Measurements from ENCODE around the gene GALNT2. TPM values are rescaled to one million over a fixed set of nuclear protein-coding genes. Genes with fewer than 3 reads are reported as not detected.

Gene GALNT2
- total RNA-seq, 1 experiment from 2014 or later: 62.2 TPM

DNA sequence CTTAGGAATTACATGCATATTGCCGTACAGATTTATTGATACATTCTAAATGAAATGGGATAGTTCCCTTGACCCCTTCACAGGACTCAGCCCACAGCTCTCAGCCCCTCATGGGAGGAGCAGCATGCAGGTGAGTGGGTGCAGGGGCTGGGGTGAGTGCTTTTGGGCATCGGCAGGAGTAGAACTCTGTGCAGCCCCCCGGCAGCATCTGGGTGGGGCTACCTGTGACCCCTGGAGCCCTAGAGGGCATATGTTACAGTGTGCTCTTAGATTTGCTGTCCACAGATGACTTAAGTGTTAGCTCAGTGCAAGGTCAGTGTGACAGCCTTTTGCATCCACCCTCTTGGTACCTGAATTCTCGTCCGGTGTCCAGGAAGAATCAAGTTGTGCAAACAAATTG, 120.3 kb downstream of the GALNT2 start:
- no peaks in the 10 kb centered on the region for H3K27me3 ChIP-seq (replicated peaks; ENCODE audit: control insufficient read depth, insufficient read depth, low read length)
- Mint-ChIP-seq H3K36me3 (ENCODE audit: insufficient read depth, unreplicated experiment) (peaks cover 6% of the 10 kb centered on the region), H3K4me1 (ENCODE audit: low read depth, unreplicated experiment) (peaks cover 22% of the 10 kb centered on the region), H3K9me3 (ENCODE audit: unreplicated experiment) (no peaks in the 10 kb centered on the region), H3K27ac (ENCODE audit: unreplicated experiment) (no peak overlapping the region), H3K27me3 (ENCODE audit: insufficient read depth, unreplicated experiment) (no peaks in the 10 kb centered on the region), H3K4me3 (ENCODE audit: unreplicated experiment) (no peak overlapping the region)
- H3K4me3 ChIP-seq (ENCODE audit: low read depth, low read length): no peak overlapping the region
- POLR2A ChIA-PET: no interaction called here
- no peaks in the 10 kb centered on the region for H3K9me3 ChIP-seq
- CTCF ChIA-PET: no interaction called here
- H3K36me3 ChIP-seq (ENCODE audit: control insufficient read depth, insufficient read depth, low read length): no peaks in the 10 kb centered on the region
- H3K4me1 ChIP-seq: peaks cover 16% of the 10 kb centered on the region
- intact Hi-C loops (cut with micrococcal nuclease; ENCODE audit: unreplicated experiment): loop anchor here (2.0 kb wide), 1 partner anchor 28 kb away; no protein-coding TSS in a partner anchor
- DNase-seq: no peak
- BruUV-seq (replicated peaks): no TSS peak
- TF ChIP-seq, protein P1, sequence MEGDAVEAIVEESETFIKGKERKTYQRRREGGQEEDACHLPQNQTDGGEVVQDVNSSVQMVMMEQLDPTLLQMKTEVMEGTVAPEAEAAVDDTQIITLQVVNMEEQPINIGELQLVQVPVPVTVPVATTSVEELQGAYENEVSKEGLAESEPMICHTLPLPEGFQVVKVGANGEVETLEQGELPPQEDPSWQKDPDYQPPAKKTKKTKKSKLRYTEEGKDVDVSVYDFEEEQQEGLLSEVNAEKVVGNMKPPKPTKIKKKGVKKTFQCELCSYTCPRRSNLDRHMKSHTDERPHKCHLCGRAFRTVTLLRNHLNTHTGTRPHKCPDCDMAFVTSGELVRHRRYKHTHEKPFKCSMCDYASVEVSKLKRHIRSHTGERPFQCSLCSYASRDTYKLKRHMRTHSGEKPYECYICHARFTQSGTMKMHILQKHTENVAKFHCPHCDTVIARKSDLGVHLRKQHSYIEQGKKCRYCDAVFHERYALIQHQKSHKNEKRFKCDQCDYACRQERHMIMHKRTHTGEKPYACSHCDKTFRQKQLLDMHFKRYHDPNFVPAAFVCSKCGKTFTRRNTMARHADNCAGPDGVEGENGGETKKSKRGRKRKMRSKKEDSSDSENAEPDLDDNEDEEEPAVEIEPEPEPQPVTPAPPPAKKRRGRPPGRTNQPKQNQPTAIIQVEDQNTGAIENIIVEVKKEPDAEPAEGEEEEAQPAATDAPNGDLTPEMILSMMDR (IDR thresholded peaks at IDR 0.05; ENCODE audit: insufficient read depth in 1 of 2, low read depth in 1 of 2, low read length in 1 of 2, severe bottlenecking in 1 of 2, unreplicated experiment in 1 of 2): no peak

DNA sequence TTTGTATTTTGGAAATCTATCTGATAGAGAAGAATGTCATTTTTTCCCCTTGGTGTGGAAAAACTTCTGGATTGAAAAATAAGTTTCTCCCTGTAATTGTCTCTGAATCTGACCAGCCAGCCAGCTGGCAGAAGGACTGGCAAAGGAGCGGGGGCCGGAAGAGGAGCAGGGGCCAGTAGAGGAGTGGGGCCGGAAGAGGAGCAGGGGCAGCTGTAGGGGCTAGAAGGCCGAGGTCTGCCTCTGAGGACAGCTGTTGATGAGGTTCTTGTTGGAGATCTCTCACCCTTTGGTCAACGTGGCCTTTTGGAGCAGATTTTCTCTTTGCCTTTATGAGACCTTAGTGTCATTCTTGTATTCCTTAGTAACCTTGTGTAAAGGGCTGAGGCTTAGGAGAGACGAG, 121.8 kb downstream of the GALNT2 start:
- Histone ChIP-seq H3K4me3 (ENCODE audit: low read depth, low read length) (no peak overlapping the region), H3K36me3 (ENCODE audit: control insufficient read depth, insufficient read depth, low read length) (no peaks in the 10 kb centered on the region), H3K9me3 (no peaks in the 10 kb centered on the region), H3K27me3 (replicated peaks; ENCODE audit: control insufficient read depth, insufficient read depth, low read length) (no peaks in the 10 kb centered on the region), H3K4me1 (peaks cover 16% of the 10 kb centered on the region)
- ChIA-PET POLR2A (no interaction called here), CTCF (no interaction called here)
- intact Hi-C loops (cut with micrococcal nuclease; ENCODE audit: unreplicated experiment): no loop called here
- no TSS peak for BruUV-seq (replicated peaks)
- Mint-ChIP-seq H3K4me1 (ENCODE audit: low read depth, unreplicated experiment) (peaks cover 22% of the 10 kb centered on the region), H3K9me3 (ENCODE audit: unreplicated experiment) (no peaks in the 10 kb centered on the region), H3K36me3 (ENCODE audit: insufficient read depth, unreplicated experiment) (peaks cover 6% of the 10 kb centered on the region), H3K4me3 (ENCODE audit: unreplicated experiment) (no peak overlapping the region), H3K27ac (ENCODE audit: unreplicated experiment) (no peak overlapping the region), H3K27me3 (ENCODE audit: insufficient read depth, unreplicated experiment) (no peaks in the 10 kb centered on the region)
- TF ChIP-seq, protein P1 (IDR thresholded peaks at IDR 0.05; ENCODE audit: insufficient read depth in 1 of 2, low read depth in 1 of 2, low read length in 1 of 2, severe bottlenecking in 1 of 2, unreplicated experiment in 1 of 2): no peak
- no peak for DNase-seq

DNA sequence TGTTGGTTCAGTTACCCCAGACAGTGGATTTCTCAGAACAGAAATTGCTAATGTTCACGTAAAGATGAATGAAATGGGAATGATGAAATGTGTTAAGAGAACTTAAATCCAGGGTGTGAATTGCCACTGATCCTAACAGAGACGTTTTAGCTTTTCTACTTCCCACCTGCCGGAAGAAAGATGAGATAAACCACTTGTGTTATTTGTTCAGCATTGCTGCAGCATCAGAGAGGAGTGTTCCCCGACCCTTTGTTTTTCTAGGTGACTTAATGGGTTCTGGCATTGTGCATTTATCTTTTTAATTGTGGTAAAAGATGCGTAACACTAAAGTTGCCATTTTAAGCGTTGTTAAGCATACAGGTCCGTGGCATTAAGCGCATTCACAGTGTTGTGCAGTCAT, 122.3 kb downstream of the GALNT2 start:
- Mint-ChIP-seq H3K27ac (ENCODE audit: unreplicated experiment) (no peak overlapping the region), H3K36me3 (ENCODE audit: insufficient read depth, unreplicated experiment) (peaks cover 3% of the 10 kb centered on the region), H3K9me3 (ENCODE audit: unreplicated experiment) (no peaks in the 10 kb centered on the region), H3K4me1 (ENCODE audit: low read depth, unreplicated experiment) (peaks cover 22% of the 10 kb centered on the region), H3K27me3 (ENCODE audit: insufficient read depth, unreplicated experiment) (no peaks in the 10 kb centered on the region), H3K4me3 (ENCODE audit: unreplicated experiment) (no peak overlapping the region)
- DNase-seq: no peak
- intact Hi-C loops (cut with micrococcal nuclease; ENCODE audit: unreplicated experiment): no loop called here
- TF ChIP-seq, protein P1 (IDR thresholded peaks at IDR 0.05; ENCODE audit: insufficient read depth in 1 of 2, low read depth in 1 of 2, low read length in 1 of 2, severe bottlenecking in 1 of 2, unreplicated experiment in 1 of 2): no peak
- H3K4me3 ChIP-seq (ENCODE audit: low read depth, low read length): no peak overlapping the region
- no peaks in the 10 kb centered on the region for H3K27me3 ChIP-seq (replicated peaks; ENCODE audit: control insufficient read depth, insufficient read depth, low read length)
- H3K36me3 ChIP-seq (ENCODE audit: control insufficient read depth, insufficient read depth, low read length): no peaks in the 10 kb centered on the region
- ChIA-PET CTCF (no interaction called here), POLR2A (no interaction called here)
- BruUV-seq (replicated peaks): no TSS peak
- H3K4me1 ChIP-seq: peaks cover 16% of the 10 kb centered on the region
- H3K9me3 ChIP-seq: no peaks in the 10 kb centered on the region
